Activated CD4-positive, CD25-positive, alpha-beta regulatory T cell treated with anti-CD3 and anti-CD28 coated beads, Interleukin-2, amount 50 U/mL, for 16 hours (primary cell): ENCODE measurements around the gene TMEM128.
"Not testable (repeated sequence)": the region's sequence is repeated elsewhere in the genome, so short reads cannot be mapped to it uniquely, and the experiment has no call there.

Source experiments
- DNase-seq: peaks from one replicate; pipeline ENCODE4 v3.0.0-alpha.2; 2020; ENCODE audit warnings: low read depth, low spot score

Gene TMEM128

GRCh38 chr4:4195354-4195753 is 52.7 kb downstream of the TMEM128 start:
- no peak for DNase-seq

GRCh38 chr4:4188557-4188956 is 59.5 kb downstream of the TMEM128 start:
- DNase-seq = not testable (repeated sequence)
